Activated CD8-positive, alpha-beta memory T cell treated with anti-CD3 and anti-CD28 coated beads for 4 hours (primary cell): Measurements from ENCODE around the gene KCNIP4.
"Not testable (repeated sequence)": the region's sequence is repeated elsewhere in the genome, so short reads cannot be mapped to it uniquely, and the experiment has no call there.

Experiments used
- DNase-seq, 2 donors: peaks; one replicate each; pipeline ENCODE4 v3.0.0-alpha.2; 2020; ENCODE audit warnings: low read depth in 2 of 2

The KCNIP4 gene

DNA sequence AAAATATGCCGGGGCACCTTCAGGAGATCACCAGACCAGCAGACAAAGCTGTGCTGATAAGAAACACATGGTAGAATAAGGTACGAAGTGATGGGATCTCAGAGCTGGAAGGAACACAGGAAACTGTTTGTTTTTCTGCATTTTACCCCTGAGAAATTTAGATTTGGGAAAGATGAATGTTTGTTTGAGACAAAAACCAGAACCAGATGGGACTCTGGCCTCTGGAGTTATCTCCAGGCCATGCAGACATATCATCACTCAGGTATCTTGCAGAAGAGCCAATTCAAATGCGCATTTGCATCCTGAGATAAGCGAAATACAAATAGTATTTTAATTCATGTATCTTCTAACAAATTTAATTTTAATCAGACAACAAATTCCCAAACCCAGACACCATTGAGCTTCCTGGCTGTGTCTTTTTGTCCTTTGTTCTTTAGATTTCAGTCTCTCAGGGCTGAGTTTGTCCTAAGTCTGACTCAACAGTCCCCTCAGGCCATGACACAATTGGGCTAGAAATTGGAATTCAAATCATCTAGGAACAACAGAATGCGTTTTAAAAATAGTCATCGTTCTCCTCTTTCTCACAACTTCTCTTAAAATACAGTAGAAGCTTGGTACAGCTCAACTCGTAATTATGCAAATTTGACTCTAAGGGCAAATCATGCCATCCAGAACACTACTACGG lies 1089.3 kb downstream of the KCNIP4 start:
- no peak for DNase-seq

DNA sequence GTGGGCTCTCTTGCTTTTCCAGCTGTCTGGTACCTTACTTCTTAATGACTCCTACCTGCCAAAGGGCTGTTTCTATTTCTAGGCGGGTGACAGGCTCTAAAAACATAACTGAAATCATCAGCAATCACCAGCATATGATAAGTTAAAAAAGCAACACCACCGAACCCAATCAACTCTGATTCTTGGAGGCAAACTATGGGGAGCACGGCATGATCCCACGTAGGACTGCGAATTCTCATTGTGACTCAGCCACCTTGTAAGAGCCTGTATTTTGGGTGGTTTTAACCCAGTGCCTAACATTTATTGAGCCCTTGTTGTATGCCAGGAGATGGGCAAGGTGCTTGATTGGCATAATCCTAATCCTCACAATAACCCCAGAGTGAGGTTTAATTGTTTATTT lies 1091.5 kb downstream of the KCNIP4 start:
- no peak for DNase-seq

- no peak for DNase-seq
These were observed 1101.3 kb downstream of the KCNIP4 start for GRCh38 chr4:20847124-20847747.

- DNase-seq = no peak
These were observed 1104.3 kb downstream of the KCNIP4 start for GRCh38 chr4:20844311-20844710.

DNA sequence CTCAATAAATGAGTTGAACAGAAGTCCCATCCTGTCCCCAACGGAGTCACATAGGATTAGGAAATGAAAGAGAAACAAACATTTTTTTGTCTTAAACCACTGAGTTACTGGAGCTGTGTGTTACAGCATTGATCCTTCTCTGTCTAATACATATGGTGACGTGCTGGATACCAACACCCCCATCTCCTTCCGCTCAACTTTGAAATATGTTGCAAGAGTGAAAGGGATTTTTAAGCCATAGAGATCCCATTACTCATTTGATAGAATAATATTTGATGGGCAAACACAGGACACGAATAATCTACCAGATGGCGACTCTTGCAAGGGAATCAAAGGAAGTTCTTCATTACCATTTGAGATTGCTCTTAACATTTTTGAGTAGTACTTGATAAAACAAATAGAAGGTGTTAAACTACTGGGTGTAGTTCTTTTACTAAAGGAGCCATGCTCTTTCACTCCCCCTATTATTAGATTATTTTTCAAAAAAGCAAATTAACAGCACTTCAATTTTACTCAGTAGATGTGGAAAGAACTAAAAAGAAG lies 1107.9 kb downstream of the KCNIP4 start:
- DNase-seq = no peak

DNA sequence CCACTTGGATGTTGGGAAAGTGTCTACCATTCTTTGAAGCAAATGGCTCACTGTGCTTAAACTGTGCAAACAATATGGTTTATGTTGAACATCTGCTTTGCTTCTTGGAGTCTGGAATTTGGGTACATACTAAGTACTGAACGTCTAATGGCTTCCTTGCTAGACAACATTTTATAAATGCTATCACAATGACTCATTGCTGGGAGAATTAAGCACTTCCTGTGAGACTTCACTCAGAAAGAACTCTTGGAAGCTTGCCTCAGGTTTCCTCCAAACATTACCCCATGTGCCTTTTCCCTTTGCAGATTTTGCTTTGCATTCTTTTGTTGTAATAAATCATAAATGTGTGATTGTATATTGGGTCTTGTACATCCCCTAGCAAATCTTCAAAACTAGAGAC lies 1108.6 kb downstream of the KCNIP4 start:
- no peak for DNase-seq

GRCh38 chr4:20838476-20838875 lies 1110.1 kb downstream of the KCNIP4 start:
- DNase-seq = no peak

DNA sequence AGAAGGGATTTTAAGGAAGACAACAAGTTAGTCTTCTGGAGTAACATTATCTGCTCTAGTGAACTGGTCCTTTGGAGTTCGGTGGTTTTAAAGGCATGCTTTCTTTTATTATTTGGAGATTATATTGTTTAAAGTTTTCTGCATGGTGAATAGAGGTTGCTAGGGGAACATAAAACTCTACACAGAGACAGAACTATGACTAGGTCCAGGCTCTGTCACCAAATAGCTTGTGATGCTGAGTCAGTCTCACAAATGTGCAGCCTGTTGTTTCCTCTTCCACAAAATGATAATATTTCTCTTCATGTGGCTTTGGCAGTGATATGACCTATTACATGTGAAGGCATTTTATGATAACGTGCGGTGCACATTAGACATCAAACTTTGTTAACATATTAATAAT lies 1115.7 kb downstream of the KCNIP4 start:
- no peak for DNase-seq

DNA sequence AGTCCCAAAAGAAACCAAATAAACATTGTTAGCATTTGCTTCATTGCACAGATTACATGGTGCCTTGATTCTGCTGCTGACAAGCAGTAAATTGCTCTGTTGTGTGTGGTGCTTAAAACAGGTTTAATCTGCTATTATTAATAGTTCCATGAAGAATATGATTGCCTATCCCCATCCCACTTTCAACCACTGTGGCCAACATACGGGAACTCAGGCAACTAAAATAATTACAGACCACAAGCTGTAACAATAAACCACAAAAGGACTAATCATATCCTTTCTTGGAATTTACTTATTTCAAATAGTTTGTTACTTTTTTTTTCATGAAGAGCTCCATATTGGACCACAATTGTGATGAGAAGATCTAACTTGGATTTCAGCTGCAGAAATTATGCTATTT lies 1116.8 kb downstream of the KCNIP4 start:
- no peak for DNase-seq

DNA sequence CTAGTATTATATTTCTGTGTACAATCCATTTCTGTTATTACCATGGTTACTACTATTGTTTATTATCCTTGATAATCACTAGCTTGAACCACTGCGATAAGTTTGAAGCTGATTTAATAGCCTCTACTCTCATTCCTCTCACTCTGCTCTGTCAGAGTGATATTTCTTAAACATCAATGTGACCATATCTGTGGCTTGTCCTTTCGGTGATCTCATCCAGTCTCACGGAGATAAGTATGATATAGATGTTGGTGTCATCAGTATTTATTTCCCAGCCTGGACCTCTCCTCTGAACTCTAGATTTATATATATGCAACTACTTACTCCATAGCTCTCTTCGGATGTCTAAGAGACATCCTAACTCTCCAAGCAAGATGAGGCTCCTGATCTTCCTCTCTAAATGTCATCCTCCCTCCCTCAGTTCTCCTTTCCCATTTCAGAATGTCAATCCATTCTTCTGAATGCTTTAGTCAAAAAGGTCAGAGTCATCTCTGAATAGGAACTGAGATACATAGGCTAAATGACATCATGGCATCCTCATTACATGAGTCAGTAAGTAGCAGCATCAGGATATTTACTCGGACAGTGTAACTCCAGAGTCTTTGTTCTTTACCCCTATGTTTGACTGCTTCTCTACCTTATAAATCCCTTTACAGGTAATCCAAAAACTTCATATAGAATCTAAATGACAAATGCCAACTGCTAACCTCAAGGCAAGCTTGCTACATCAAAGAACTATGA lies 1118.8 kb downstream of the KCNIP4 start:
- DNase-seq = no peak

DNA sequence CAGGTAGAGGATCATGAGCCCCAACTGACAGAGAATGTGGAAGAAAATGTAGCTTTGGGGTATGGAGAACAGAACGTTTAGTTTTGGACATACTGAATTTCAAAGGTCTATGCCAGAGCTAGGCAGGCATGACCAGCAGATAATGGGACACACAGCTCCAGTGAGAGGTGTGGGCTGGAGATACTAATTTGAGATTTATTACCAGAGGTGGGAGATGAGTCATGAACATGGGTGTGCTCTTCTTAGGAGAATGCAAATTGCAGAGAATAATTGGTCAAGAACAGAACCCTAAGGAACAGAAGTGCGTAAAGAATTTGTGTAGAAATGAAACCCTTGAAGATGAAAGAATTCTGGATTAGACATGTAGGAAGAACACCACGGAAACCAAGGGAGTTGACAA lies 1123.1 kb downstream of the KCNIP4 start:
- no peak for DNase-seq

- no peak for DNase-seq
These were observed 1132.3 kb downstream of the KCNIP4 start for GRCh38 chr4:20816287-20816686.

DNA sequence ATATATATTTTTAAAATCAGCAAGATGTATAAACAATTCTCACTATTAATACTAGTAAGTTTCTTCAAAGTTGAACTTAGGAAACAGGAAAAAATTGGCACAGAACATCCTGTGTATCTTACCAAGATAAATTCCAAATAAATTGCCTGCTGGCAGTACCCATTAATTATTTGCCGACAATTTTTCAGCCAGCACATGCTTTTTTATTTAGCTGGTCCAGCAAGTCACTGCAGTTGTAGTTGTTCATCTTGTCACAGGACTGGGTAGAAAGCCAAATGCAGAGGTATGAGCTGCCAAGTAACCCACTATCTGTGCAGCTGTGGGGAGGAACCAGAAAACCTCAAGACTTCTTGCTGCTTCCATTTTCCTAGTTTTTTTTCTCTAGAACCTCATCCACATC lies 1134.9 kb downstream of the KCNIP4 start:
- no peak for DNase-seq

GRCh38 chr4:20809812-20810211 lies 1138.8 kb downstream of the KCNIP4 start:
- DNase-seq = no peak

DNA sequence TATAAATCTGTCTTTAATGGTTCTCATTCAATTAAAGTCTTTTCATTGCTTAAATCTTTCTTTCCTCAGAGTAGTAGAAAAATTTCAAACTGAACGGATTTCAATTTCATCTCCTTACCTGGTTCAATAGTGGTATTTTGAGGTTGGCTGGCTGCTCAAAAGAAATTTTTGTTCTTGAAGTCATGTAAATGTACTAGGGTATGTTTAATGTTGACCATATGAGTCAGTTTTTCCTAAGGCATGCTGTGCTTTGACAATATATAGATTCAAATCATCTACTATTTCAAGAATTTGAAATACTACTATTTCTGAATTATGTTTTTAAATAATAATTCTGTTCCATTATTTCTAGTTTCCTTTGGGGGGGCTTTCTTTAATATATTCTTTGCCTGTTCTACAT lies 1142.9 kb downstream of the KCNIP4 start:
- no peak for DNase-seq

GRCh38 chr4:20787940-20788665 lies 1160.5 kb downstream of the KCNIP4 start:
- DNase-seq = no peak

GRCh38 chr4:20783134-20783533 lies 1165.4 kb downstream of the KCNIP4 start:
- not testable (repeated sequence) for DNase-seq

DNA sequence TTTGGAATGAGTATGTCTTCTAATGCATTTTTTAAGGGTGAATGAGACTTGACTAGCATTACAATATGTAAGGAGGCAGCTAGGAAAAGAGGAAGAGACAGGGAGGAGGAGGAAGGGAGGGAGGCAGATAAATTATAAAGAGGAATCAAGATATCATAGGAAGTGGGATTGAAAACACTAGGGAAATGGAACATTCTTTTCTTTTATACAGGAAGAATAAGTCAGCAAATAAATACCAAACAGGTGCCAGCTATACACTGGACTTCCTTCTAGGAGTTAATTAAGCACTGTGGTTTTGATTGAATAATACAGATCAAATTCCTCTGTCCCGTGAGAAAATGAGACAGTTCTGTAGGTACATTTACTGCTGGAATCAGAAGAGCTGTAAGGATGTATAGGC lies 1169.7 kb downstream of the KCNIP4 start:
- no peak for DNase-seq

- peak in 1 of 2 donors; percentile 0 for DNase-seq
These were observed 1175.2 kb downstream of the KCNIP4 start for GRCh38 chr4:20773144-20773997.

DNA sequence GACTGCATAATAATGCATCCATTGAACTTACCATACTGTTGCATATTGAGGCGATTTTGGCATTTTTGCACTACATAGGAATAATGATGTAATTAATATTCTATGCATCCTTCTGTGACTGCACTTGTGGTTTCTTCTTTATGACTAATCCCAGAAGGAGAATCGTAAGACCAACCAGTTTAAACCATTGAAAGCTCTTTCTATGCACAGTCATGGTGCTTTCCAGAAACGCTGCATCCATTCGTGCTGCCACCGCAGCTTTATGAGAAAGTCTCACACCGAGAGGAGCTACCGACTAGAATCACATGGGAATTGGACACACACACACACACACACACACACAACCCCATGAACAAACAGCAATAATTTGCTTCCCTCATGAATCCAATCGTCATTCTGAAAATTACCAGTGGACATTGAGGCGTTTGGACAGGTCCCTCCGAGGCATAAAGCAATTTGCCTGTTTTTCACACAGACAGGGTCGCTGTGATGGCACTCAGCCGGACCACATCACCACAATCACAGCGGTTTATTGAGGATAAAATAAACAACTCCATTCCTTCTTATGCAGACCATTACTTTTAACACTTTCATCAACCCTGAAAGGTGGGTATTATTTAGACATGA lies 1184.1 kb downstream of the KCNIP4 start:
- no peak for DNase-seq

DNA sequence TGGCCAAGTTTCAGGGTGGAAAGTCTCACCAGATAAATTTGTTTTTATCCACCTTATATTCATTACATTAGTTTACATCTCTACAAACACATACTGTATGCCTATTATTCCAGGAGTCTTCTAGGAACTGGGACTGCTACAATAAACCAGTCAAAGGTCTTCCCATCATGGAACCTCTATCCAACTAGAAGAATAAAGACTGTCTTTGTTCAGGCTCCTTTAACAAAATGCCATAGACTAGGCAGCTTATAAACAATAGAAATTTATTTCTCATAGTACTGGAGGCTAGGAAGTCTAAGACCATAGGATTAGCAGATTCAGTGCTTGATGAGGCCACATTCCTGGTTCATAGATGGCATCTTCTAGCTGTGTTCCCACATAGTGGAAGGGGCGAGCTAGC lies 1186.7 kb downstream of the KCNIP4 start:
- DNase-seq = no peak
